Amygdala (tissue), 56 donors: ENCODE data around the gene IAPP.
"Not testable (repeated sequence)": the region's sequence is repeated elsewhere in the genome, so short reads cannot be mapped to it uniquely, and the experiment has no call there.

Experiments used
- DNase-seq, 56 donors: peaks; one replicate each; lab custom pipeline; 2025; lab: John Stamatoyannopoulos, UW

Gene IAPP

DNA sequence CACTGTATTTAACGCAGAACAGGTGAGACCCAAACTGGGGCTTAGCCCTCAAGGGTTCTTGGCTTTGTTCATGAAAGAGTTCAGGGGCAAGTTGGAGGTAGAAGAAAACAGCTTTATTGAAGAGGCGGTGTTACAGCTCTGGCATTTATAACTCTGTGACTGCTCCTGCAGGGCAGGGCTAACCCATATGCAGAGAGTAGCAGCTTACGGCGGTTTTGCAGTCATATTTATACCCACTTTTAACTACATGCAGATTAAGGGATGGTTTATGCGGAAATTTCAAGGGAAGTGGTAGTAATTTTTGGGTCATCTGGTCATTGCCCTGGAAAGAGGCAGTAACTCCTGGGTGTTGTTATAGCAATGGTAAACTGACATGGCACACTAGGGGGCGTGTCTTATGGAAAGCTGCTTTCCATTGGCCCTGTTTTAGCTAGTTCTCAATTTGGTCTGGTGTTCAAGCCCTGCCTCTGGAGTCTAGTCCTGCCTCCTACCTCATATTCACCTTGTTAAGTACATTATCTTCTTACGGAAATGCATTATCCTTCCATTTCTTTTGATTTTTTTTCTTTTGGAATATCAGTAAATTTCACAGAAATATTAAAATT is 1.8 kb upstream of the IAPP start:
- no peak for DNase-seq

DNA sequence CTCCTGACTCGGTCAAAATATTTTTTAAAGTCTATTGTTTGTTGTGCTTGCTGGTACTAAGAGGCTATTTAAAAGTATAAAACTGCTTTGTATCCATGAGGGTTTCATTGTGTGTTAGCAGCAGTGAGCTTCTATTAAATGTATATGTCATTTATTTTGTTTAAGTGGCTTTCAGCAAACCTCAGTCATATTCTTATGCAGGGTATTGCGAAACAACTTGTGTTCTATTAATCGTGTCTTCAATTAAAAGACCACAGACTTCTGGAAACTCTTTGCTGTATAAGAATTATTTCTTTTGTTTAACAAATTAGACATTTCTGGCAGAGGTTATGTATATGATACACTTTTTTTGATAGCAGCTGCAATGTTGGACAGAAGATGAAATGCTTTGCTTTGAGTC is 6.5 kb downstream of the IAPP start:
- no peak for DNase-seq

DNA sequence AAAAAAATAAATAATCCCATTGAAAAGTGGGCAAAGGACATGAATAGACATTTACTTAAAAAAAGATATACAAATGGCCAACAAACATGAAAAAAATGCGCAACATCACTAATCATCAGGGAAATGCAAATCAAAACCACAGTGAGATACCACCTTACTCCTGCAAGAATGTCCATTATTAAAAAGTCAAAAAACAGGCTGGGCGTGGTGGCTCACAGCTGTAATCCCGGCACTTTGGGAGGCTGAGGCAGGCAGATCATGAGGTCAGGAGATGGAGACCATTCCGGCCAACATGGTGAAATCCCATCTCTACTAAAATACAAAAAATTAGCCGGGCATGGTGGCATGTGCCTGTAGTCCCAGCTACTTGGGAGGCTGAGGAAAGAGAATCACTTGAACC is 8.6 kb downstream of the IAPP start:
- not testable (repeated sequence) for DNase-seq

DNA sequence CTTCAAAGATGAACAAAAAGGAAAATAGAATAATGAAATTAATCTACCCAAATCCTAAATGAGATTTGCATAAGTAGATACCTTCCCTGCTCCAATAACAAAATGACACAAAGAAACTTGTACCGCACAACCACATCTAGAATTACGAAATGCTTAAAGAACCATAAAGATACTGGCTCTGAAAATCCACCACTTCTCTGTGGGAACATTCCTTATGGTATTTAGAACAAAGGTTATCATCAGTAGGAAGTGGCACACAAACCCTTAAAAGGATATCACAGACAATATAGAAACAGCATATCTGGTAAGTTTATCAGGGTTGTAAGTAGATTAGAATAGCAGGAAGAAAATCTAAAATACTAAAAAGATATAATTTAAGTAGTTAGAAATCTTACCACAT is 11.6 kb downstream of the IAPP start:
- no peak for DNase-seq

DNA sequence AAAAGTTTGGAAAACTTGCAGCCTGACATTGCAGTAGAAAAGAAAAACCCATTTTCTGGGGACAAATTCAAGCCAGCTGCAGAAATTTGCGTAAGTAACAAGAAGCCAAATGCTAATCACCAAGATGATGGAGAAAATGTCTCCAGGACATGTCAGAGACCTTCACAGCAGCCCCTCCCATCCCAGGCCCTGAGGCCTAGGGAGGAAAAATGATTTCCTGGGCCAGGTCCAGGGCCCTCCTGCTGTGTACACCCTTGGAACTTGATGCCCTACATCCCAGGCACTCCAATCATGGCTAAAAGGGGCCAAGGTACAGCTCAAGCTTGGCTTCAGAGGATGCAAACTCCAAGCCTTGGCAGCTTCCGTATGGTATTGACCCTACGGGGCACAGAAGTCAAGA is 14.5 kb downstream of the IAPP start:
- DNase-seq = no peak

DNA sequence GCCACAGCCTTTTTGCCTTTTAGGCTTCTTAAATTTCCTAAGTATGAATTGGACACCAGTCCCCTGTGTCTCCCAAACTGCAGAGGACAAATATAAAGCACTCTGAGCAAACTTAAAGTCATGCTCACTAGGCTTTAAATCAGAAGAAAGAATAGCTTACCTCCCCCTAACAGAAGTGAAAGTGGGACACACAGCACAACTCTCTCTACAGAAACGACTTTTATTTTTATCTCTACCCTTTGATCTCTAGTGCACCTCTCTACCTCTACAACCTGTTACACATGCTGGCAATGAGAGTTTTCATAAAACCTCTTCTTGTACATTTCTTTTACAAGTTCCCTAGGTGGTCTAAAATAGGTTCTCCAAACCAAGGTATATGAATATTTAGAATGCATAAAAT is 19.7 kb downstream of the IAPP start:
- no peak for DNase-seq

DNA sequence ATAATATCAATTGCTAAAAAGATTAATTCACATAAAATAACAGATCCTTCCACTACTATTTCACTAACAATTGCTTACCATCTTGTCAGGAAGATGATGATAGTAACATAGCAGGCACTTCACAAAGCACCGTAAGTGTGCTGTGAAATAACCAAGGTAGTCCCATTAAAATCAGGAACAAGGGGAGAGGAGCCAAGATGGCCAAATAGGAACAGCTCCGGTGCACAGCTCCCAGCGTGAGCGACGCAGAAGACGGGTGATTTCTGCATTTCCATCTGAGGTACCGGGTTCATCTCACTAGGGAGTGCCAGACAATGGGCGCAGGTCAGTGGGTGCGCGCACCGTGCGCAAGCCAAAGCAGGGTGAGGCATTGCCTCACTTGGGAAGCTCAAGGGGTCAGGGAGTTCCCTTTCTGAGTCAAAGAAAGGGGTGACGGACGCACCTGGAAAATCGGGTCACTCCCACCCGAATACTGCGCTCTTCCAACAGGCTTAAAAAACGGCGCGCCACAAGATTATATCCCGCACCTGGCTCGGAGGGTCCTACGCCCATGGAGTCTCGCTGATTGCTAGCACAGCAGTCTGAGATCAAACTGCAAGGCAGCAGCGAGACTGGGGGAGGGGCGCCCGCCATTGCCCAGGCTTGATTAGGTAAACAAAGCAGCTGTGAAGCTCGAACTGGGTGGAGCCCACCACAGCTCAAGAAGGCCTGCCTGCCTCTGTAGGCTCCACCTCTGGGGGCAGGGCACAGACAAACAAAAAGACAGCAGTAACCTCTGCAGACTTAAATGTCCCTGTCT is 22.3 kb downstream of the IAPP start:
- not testable (repeated sequence) for DNase-seq

DNA sequence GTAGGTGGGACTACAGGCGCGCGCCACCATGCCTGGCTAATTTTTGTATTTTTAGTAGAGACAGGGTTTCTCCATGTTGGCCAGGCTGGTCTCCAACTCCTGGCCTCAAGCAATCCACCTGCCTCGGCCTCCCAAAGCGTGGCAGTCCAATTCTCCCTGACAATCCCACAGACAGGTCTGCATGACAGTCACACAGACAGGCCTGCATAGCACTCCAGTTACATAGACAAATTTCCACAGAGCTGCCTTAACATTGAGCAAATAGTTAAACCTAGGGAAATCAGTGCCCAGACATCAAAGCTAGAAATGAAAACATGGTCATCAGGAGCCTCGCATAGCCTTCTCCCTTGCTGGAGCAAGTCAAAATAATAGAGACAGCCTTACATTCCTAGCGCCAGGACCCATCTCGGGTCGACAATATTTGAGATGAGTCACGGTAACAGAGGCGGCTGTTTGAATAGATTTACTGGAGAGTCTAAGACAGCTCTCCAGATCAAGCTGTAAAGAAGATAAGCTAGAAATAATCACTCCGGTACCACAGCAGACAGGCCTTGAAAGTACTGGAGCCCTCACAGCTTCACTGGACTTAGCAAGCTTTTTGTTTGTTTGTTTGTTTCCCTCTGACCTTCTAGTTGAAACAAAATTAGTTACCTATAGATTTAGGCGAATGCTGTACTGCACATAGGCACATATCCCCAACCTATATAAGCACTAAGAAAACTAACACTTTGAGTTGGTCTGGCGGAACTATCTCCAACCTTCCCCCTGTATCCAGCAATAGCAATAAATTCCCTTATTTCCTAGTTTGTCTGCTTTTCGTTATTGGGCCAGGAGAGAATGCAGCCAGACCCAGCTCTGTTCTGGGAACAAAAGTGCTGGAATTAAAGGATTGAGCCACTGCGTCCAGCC is 40.9 kb downstream of the IAPP start:
- DNase-seq = no peak

DNA sequence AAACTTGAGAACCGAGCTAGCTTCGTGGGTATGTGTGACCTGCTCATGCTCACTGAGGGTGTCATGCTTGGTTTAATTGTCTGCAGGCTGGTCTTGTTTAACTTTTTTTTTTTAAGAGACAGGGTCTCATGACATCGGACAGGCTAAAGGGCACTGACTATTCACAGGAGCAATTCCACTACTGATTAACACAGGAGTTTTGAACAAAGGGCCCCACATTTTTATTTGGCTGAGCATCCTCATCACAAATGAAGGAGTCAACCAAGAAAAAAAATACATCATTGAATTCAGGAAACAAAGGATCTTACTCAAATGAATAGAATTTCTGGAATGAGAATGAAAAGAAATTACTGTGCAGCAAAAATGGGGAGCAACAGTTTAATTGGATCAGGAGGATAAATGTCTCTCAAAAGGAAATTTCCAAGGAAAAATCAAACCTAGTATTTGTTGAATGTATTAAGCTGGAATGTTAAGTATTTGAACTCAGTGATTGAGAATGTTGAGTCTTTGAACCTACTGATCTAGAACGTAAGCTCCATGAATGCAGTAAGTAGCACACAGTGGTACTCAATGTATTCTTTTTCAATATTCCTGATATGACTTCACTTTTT is 43.9 kb downstream of the IAPP start:
- DNase-seq = no peak

DNA sequence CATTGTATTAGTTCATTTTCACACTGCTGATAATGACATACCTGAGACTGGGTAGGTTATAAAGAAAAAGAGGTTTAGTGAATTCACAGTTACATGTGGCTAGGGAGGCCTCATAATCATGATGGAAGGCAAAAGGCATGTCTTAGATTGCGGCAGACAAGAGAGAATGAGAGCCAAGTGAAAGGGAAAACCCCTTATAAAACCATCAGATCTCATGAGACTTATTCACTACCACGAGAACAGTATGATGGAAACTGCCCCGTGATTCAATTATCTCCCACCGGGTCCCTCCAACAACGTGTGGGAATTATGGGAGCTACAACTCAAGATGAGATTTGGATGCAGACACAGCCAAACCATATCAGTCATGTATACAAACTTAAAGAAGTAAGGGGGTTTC is 45.7 kb downstream of the IAPP start:
- DNase-seq = not testable (repeated sequence)

DNA sequence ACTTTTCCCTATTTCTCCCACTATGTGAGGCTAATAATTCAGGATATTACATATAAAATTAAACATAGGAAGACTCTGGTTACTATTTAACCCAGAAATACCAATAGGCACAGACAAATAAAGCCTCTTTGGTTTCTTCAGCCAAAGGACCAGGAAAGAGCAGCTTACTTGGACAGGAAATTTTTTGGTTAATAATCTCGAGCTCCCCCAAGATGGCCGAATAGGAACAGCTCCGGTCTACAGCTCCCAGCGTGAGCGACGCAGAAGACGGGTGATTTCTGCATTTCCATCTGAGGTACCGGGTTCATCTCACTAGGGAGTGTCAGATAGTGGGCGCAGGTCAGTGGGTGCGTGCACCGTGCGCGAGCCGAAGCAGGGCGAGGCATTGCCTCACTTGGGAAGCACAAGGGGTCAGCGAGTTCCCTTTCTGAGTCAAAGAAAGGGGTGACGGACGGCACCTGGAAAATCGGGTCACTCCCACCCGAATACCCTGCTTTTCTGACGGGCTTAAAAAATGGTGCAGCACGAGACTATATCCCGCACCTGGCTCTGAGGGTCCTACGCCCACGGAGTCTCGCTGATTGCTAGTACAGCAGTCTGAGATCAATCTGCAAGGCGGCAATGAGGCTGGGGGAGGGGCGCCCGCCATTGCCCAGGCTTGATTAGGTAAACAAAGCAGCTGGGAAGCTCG is 46.5 kb downstream of the IAPP start:
- not testable (repeated sequence) for DNase-seq

DNA sequence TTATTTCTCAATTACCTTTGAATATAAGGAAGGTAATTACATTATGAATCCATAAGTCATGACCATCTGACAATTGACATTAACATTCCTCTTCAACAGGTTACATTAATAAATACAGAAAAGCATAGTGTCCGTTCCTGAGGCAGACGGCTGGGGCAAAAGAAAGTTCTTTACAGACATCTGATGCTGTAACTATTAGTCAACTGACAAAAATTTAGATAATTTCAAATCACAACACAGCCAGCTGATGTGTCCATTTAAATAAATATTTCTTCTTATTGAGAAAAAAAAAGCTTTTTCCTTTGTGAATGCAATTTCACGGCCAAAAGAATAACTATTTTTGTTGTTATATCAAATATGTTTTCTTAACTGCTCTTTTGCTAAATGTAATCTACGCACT is 55.5 kb downstream of the IAPP start:
- DNase-seq = no peak
